GM11168 (cell line): ENCODE results near the gene AKAP12.

Experiments
- in situ Hi-C: fragments of 300-500 bp; cut with MboI; formaldehyde crosslinking; loops from one replicate; pipeline ENCODE4 v1.12.0; 2022; ENCODE audit warnings: low sequenced_read_pairs; ENCODE audit not compliant: unreplicated experiment

The AKAP12 gene

DNA sequence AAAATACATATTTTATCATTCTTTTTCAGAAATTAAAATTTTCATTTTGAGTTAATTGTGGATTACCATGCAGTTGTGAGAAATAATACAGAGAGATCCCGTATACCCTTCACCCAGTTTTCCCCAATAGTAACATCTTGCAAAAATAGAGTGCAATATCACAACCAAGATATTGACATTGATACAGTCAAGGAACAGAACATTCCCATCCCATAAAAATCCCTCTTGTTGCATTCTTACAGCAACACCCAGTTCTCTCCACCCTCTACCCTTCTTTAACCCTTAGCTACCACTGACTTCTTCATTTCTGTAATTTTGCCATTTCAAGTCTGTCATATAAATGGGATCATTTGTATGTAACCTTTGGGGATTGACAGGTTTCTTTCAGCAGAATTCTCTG is 6.9 kb upstream of the AKAP12 start:
- in situ Hi-C loops, result no loop called here

- in situ Hi-C loops, result no loop called here
Observed at GRCh38 chr6:151233731-151234130, 6.0 kb upstream of the AKAP12 start.

- in situ Hi-C loops, result no loop called here
Observed at GRCh38 chr6:151236668-151237401, 2.9 kb upstream of the AKAP12 start.

- in situ Hi-C loops, result no loop called here
Observed at GRCh38 chr6:151240036-151240685, 394 bp downstream of the AKAP12 start.

DNA sequence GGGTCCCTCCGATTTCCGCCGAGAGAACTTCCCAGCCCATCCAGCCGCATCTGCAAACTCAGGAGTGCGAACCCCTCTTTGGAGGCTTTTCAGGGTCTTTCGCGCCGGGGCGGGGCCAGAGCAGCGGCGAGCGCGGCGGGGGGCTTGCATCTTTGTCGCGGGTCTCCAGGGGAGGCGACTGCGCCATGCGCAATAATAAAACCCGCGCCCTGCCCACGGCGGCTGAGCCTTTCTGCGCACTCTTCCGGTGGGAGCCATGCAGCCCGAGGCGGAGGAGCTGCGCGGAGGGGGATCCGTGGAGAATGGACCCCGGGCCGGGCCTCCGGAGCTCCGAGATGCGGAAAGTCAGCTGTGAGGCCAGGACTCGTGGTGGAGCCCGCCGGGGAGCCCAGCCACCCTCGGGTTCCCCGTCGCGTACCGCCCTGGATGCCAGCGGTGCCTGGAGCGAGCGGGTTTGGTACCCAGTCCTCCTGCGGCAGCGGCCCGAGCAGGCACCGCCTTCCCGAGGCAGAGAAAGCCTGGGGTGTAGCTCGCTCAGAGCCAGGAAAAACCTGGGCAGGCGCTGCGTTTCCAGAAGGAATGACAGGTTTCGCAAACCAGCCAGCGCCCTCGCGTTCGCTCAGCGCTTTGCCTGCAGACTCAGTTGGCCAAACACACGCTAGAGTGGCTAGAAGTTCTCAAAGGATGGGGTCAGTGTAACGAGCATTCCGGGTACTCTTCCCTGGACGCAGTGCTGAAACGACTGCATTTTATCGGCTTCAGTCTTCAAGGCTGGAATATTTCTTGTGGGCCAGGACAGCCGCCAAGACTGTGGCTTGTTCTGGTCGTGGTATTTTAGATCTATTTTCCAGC is 1.2 kb downstream of the AKAP12 start:
- in situ Hi-C loops, result no loop called here

DNA sequence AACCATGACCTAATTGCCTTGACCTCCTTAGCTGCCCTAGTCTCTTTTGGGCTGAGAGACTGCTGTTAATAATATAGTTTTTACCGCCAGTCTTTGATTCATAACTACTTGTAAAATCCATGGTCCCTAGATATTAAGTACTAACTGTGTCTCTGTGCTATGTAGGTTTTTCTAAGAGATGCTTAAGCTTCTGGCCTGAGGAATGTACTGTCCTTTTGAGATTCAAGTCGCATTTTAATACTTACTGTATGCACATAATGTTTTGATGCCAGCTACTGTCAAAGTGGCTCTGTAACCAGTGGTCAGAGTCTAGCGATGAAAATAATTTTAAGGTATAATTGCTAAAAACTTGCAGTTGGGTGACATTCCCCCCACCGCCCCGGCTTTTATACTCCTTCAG is 2.1 kb downstream of the AKAP12 start:
- in situ Hi-C loops, result no loop called here

GRCh38 chr6:151242420-151242861 is 2.7 kb downstream of the AKAP12 start:
- in situ Hi-C loops, result no loop called here

GRCh38 chr6:151243481-151243880 is 3.7 kb downstream of the AKAP12 start:
- in situ Hi-C loops, result no loop called here

GRCh38 chr6:151247490-151247889 is 7.7 kb downstream of the AKAP12 start:
- in situ Hi-C loops, result no loop called here

DNA sequence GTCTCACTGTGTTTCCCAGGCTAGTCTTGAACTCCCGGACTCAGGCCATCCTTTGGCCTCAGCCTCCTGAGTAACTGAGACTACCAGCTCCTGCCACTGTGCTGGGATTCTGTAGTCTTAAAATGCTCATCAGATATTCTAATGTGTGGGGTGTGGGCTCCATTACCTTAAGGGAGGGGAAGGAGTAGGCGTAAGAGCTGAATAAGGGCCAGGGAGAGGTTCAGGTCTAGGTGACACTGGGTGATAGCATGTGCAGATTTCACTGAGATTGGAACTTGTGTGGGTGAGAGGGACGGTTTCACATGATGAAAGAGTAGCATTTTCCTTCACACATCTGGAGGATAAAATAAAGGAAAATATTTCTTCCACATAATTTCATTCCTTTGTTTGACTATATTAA is 8.5 kb downstream of the AKAP12 start:
- in situ Hi-C loops, result no loop called here

GRCh38 chr6:151252634-151253033 is 12.9 kb downstream of the AKAP12 start:
- in situ Hi-C loops, result no loop called here

DNA sequence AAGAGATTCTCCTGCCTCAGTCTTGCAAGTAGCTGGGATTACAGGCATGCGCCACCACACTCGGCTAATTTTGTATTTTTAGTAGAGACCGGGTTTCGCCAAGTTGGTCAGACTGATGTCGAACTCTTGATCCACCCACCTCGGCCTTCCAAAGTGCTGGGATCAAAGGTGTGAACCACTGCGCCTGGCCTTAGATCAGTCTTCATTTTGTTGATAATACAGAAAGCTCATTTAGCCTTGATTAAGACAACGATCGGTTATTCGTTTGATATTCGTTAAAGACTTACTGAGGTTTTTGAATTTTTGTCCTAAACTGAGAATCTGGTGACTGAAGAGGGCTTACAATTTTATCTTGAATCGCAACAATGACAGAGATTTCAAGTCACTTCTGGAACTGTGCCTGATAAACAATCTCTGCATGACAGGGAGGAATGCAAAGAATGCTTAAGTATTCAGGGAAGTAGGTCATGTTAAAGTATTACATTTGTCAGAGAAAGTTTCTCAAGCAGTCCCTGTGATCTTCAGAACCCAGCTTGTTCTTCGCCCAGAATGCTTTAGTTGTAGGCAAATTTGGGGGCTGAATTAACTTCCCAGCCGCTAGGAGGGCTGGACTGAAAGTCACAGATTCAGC is 14.8 kb downstream of the AKAP12 start:
- in situ Hi-C loops, result no loop called here

DNA sequence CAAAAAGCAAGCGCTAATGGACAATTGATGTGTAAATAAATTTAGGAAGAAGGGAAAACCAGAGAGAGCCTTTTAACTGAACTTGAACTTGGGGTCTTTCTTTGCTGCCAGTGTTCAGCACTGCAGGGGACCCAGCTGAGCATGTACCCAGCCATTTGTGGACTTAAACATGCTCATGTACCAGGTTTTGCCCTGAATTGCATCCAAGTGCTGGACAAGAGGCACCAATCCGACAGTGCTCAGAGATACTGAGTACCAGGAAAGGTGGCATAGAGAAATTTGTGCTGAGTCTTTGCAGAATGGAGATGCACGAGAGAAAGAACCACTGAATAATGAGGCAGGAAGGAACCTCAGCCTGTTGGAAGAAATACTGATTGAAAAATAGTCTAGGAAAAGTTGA is 16.0 kb downstream of the AKAP12 start:
- in situ Hi-C loops, result no loop called here

GRCh38 chr6:151257985-151258445 is 18.2 kb downstream of the AKAP12 start:
- in situ Hi-C loops, result no loop called here

DNA sequence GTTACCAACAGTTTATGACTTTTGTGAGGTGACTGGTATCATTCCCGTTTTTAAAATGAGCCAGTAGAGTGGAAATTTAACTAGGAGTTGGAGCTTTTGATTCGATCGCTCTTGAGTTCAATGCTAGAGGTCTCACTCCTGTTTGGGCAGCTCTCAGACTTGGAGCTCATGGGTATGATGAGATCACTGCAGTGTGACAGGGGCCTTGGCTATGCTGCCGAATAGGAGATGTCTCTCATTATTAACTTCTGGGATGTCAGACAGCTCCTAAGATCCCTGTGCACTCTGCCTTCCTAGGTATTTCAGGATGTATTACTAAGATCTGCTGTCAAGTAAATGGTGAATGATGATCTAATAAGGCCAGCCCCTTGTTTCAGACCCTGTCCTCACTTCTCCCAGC is 20.4 kb downstream of the AKAP12 start:
- in situ Hi-C loops, result no loop called here

DNA sequence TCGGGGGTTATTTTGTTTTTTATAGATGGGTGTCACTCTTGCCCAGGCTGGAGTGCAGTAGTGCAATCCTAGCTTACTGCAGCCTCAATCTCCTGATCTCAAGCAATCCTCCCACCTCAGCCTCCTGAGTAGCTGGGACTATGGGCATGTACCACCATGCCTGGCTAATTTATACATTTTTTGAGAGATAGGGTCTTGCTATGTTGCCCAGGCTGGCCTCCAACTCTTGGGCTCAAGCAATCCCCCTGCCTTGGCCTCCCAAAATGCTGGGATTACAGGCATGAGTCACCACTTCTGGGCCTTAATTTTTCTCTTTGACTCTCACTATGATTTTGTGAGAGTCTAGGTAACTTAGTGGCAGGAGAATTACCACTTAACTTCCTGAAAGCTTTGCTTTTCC is 23.3 kb downstream of the AKAP12 start:
- in situ Hi-C loops, result no loop called here

DNA sequence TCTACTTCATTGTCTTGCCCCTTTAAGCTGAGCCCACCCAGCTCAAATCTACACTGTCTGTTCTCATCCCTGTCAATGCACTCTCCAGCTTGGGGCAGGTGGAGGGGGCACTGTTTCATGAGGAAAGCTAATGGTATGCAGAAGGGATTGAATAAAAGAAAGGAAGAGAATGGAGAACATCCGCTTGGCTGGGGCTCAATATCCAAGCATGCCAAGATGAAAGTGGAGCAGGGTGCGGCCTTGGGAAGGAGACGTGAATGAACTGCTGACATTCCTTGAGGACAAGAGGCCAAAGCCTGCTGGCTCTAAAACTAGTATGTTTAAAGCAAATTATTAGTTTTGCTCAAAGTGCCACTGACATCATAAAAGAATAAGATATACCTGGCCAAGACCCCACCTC is 24.2 kb downstream of the AKAP12 start:
- in situ Hi-C loops, result no loop called here

DNA sequence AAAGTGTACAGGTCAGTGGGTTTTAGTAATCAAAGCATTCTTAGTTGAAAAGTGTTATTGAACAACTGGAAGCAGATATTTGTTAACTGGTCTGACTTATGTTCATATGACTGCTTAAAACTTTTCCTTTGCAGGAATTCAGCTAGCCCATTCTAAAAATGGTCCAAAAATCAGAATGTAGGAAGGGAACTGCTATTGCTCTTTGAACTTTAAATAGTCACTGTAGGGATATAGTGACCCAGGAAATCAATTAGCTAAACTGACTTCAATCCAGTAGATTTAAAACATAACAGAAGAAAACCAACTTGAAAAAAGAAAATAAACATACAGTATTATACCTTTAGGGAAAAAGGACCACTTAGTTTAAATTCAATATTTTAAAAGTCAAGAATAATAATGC is 25.5 kb downstream of the AKAP12 start:
- in situ Hi-C loops, result no loop called here

DNA sequence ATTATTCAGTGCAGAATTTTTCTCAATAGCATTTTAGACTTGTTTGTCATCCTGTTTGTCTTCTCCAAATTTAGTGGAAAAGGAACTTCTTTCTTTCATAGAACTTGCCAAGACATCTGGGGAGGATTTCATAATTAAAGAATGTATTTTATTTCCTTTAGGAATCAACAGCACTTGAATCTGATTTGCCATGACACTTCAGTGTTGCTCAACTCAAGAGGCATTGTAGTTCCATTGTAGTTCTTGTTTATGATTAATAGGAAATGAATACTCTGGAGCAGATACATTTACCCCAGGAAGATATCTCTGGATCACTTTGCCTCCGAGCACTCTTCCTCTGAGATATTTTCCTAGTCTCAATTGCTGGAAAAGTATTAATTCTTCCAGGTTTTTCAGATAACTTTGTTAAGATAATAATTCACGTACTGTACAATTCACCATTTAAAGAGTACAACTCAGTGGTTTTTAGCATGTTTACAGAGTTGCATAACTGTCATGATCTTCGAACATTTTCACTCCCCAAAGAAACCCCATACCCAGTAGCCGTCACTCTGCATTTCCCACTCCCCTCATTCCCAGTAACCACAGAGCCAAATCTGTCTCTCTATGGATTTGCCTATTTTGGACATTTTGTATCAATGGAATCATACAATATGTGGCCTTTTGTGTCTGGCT is 29.7 kb downstream of the AKAP12 start:
- in situ Hi-C loops, result no loop called here

DNA sequence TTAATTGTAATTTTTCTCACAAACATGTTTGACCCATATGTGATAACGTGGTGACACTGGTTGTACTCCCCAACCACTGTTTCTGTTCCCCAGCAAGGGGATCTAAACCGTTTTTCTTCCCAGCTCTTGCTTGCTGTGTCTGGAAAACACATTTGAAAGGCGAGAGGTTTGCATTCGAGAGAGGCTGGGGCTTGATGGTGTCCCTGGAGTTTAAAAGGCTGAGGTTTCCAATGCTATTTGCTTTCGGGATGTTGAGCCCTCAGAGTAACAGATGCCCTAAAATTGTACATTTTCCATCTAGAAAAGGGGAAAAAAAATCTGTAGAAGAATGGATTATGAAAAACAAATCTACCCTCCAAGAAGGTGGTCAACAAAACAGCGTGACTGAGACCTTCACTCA is 35.4 kb downstream of the AKAP12 start:
- in situ Hi-C loops, result no loop called here
